ENCODE measurements around the gene TRIP12.

The TRIP12 gene

GRCh38 chr2:229715895-229716507 lies 205.8 kb downstream of the TRIP12 start:
- DNase-seq (ENCODE audit: low read depth), result peak; percentile 8

GRCh38 chr2:229714736-229715541 lies 206.9 kb downstream of the TRIP12 start:
- no peak for DNase-seq (ENCODE audit: low read depth)

- no peak for DNase-seq (ENCODE audit: low read depth)
Measured at GRCh38 chr2:229714080-229714735, 207.6 kb downstream of the TRIP12 start, which contains the start of gene DNER. TSS of gene DNER (minus strand) at chr2:229714555. CDS start at chr2:229714423, 132 bp downstream.

Measured in CMK (cell line).